Measurements from ENCODE around the gene PLEKHA7.

PLEKHA7 gene

DNA sequence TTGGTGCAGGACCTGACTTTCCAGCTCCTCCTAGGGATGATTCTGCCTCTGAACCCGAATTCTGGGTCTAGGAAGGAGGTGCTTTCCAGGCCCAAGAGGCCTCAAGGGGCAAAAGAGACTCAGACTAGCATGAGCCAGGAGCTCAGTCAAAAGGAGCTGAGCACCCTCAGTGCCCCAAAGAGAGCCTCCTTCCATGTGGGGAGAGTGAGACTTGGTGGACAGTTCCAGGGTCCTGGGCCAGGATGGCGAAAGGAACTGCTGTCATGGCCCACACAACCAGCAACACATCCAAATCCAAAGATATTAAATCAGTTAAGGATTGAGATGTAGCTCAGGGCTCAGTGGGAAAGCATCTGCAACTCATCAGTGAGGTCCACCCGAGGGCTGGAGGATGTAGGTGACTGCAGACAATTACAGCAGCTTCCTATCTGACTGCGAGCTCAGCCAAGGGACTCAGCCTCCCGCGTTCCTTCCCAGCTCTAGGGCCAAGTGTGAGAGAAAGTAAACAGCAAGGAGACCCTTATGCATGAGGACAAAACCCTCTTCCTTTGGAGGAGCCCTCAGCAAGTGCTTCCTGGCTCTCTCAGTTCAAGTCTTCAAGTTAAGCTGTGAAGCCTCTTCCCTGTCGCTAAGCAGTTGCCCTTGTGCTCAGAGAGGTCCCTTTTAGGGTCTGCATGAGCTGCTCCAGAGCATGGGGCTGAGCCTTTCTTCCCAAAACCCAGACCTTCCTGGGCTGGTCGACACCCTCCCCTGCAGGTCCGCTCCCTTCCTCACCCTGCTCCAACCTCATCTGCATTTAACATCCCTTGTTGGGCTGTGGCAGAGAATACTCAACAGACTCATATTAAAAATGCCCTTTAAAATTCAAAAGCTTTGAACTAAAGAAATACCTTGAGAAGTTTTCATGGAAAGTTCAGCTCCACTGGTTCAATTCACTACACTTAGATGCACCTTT, 240.0 kb downstream of the PLEKHA7 start:
- no peak for DNase-seq (ENCODE audit: low spot score)

DNA sequence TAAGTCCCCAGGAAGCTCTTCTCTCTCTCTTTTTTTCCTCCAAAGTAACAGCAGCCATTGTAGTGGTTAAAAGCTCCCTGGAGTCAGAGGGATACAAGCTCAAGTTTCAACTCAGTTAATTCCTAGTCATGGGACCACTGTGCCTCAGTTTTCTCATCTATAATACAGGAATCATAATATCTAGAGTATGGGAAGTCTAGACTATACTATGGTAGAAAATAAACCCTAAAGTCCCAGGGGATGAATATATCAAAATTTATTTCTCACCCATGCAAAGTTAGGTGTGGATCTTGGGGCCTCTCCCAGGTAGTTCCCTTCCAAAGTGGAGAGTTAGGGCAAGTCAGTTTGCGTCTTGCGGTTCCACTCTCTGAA, 242.1 kb downstream of the PLEKHA7 start:
- no peak for DNase-seq (ENCODE audit: low spot score)

DNA sequence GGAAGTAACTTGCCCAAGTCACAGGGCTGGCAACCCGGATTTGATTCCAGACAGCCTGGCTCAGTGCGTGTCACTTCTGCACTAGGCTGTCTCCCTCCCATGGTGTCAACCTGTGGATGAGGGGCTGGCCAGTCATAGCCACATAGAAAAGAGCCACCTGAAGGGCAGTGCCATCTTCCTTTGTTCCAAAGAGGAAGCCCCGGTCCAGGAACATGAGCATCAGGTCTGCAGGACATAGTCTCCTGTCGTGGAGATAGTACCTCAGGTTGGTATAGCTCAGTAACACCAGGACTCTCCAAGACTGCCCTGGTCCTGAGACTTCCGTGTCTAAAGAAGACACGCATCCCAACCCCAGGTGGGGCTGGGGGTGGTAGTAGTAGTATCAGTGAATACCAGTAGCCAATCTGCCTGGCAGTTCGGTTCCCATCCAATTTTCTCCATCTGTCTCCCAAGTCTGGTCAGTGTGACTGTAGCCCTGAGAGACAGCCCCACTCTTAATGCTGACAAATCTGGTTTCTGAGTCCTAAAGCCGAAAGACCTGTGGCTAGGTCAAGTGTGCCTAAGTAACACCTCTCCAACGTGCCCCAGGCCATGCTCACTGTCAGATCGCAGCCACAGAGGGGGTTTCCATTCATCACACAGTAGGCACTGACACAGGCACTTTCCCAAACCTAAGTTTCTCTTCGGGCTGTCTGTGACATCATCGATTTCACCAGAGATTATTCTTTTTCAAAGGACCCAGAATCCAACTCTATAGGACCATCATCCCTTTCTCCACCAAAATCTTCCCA, 242.7 kb downstream of the PLEKHA7 start:
- DNase-seq (ENCODE audit: low spot score) = no peak

DNA sequence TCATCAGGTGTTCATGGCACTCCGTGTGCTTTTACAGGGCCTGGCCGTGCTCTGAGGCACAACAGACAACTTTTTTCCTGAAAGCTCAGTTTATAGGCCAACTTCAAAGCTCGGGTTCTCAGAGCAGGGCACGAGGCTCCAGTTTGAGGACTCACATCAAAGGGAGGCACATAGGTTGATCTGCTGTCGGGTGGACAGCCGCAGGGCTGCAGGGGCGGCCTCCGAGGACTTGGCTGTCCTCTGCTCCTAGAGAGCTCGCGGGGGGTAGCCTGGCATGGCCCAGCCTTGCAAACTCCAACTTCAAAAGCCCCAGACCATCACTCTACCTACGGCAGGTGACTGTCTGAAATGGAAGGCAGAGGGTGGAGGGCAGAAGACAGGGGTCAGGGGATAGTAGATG, 244.2 kb downstream of the PLEKHA7 start:
- DNase-seq (ENCODE audit: low spot score) = no peak

DNA sequence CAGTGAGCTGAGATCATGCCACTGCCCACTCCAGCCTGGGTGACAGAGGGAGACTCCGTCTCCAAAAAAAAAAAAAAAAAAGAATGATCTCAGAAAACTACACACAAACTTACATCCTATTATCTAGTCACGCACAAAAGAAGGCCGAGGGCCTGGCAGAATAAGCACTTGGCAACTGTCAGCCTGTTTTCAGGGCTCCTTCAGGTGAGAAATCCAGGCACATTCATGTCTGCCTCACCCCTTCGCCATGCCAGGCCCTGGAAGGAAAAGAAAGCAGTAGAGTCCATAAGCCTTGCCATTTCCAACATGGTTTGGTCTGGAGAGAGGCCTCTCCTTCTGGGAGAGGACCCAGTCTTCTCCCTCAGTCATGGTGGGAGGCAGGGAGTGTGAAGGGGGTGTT, 244.8 kb downstream of the PLEKHA7 start:
- no peak for DNase-seq (ENCODE audit: low spot score)

DNA sequence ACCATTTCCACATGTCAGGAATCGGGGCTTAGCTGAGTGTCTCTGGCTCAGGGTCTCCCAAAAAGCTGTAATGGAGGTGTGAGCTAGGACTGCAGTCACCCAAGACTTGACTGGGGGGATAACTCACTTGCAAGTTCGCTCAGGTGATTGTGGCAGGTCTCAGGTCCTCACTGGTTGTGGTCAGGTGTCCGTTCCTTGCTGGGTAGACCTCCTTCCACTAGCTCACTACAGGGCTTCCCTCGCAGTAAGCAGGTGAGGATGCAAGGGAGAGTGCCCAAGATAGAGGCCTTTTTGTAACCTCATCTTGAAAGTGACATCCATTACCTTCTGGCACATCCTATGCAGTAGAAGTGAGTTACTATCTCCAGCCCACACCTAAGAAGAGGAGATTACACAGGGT, 246.3 kb downstream of the PLEKHA7 start:
- DNase-seq (ENCODE audit: low spot score) = no peak

DNA sequence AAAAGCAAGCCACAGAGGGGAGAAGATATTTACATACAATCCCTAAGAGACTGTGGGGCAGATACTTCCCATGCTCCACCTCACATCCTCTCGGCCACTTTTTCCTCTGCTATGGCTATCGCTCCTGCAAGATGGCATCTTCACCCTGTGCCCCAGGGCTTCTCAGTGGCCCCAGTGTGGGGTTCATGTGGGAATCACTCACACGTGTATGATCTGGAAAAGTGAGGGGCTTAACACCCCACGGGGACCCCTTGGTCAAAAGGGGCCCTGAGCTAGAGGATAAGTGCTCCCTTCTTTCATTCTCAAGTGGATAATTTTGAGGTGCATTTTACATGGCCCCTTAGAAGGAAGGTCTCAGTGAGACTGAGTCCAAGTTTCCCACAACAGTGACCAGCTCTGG, 247.1 kb downstream of the PLEKHA7 start:
- DNase-seq (ENCODE audit: low spot score) = no peak

DNA sequence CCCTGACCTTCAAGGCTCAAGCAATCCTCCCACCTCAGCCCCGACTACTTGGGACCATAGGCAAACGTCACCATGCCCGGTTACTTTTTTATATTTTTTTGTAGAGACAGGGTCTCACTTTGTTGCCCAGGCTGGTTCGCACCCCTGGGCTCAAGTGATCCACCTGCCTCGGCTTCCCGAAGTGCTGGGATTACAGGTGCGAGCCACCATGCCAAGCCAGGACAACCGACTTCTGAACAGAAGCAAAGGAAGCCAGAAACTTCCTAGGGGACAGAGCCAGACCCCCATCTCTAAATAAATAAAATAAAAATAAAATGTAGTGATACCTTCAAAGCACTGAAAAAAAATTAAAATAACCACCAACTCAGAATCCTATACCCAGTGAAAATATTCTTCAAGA, 249.3 kb downstream of the PLEKHA7 start:
- no peak for DNase-seq (ENCODE audit: low spot score)

DNA sequence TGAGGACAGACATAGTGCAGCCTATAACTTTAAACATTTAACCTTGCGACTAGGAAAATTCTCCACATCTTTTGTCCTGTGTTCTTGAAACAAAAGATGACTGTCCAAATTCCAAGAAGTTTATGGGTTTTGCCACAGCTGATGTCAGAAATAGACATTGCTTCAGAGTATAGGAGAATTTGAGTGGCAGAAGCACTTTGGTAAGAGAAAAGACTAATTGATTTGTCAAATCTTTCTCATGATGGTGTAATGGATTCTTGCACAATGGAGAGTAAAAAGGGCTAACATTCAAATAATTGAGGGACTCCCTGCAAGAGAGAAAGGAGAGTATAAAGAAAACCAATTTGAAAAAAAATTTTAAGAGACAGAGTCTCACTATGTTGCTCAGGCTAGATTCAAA, 250.5 kb downstream of the PLEKHA7 start:
- DNase-seq (ENCODE audit: low spot score) = no peak

DNA sequence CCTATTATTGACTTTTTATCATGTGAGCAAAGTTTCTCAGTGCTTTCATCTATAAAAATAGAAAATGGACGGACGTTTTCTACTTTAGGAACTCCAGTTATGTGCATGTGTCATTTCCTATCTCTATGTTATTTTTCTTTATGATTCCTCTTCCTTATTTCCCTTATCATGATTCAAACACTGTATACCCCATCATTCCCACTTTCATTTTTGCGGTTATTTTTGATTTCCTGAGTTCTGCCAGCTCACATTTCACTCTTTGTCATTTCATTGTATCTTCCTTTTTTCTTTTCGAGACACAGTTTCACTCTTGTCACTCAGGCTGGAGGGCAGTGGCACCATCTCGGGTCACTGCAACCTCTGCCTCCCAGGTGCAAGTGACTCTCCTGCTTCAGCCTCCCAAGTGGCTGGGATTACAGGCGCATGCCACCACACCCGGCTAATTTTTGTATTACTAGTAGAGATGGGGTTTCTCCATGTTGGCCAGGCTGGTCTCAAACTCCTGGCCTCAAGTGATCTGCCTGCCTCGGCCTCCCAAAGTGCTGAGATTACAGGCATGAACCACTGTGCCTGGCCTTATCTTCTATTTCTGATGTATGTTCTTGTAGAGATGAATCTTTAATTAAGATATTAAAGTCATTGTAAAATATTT, 254.2 kb downstream of the PLEKHA7 start:
- DNase-seq (ENCODE audit: low spot score) = no peak

DNA sequence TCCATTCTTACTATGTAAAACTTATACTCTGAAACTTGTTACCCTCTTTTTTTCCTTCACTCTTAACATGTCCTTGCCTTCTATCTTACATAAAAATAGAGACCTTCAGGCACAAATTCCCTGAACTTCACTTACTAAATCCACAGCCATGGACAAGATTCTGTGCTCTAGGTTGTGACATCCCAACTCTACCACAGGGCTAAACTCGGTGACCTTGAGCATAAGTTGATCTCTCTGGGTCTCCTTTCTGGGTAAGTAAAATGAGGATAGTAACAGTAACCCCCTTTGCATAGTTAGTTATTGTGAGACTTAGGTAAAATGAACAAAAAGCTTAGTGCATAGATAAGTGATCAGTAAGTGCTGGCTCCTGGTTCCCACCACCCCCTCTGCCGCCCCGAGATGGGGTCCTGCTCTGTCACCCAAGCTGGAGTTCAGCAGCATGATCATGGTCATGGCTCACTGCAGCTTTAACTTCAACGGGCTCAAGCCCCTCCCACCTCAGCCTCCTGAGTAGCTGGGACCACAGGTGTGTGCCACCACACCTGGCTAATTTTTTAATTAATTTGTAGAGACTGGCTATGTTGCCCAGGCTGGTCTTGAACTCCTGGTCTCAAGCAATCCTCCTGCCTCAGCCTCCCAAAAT, 255.7 kb downstream of the PLEKHA7 start:
- no peak for DNase-seq (ENCODE audit: low spot score)

DNA sequence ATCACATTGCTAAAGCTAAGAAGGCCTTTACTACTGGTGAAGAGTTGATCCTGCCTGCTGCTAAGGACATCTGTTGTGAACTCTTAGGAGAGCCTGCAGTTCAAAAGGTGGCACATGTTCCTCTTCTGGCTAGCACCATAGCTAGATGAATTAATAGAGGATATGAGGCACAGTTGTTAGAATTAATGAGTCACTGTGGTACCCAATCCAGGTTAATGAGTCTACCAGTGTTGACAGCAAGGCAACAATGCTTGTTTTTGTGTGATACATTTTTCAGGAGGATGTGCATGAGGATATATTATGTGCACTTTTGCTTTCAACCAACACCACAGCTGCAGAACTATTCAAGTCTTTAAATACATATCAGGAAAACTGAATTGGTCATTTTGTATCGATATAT, 263.8 kb downstream of the PLEKHA7 start:
- no peak for DNase-seq (ENCODE audit: low spot score)

DNA sequence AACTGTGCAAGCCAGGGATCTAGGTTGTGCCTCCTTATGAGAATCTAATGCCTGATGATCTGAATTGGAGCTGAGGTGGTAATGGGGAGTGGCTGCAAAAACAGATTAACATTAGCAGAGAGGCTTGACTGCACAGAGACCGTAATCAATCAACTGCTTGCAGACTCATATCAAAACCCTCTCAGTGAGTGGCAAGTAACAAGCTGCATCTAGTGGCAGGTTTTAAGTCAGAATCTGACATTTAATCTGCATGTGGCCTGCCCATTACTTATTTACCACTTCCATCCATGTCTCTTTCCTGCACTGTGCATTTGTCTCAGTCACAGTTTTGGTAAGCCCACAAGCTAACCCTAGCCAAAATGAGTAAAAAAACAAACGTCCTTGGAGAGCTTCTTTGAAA, 264.5 kb downstream of the PLEKHA7 start:
- DNase-seq (ENCODE audit: low spot score) = no peak

DNA sequence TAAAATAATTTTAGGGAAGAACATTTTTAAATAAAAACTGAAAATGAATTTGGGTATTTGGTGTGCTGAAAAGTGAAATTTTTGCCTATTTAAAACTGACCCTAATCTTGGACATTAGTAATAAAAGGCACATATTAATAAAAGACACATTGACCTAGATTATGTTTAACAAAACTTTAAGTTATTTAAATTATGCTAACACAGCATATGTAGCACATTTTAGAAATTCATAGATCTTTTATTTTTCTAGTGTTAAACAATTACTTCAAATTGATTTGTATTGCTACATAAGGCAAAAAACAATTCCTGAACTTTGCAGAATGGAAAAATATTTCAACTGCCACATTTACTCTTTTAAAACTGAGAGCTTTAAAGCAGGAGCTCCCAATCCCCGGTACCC, 265.1 kb downstream of the PLEKHA7 start:
- DNase-seq (ENCODE audit: low spot score) = no peak

DNA sequence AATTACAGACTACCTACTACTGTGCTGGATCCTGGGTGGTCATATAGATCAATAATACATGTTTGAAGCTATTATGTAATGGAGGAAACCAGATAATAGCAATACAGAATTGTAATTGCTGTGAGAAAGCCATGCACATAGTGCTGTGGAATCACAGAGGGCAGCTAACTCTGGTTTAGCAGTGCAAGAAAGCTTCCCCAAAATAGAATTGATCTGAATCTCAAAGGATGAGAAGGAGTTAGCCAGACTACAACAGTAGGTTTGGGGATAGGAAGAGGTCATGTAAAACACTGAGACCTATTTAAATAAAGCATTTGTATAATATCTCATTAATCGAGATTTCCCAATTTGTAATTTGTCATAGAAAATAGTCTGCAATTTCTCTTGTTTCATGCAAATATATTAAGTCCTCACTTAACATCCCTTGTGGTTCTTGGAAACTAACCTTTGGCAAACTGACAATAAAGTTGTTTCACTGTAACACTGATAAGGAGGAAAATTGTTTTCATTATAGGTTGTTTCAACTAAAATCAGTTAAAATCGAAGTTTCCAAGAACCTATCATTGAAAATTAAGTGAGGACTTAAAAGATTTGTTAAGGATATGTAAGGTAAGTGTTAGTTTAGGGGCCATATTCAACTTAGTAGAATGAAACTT, 268.1 kb downstream of the PLEKHA7 start:
- no peak for DNase-seq (ENCODE audit: low spot score)

DNA sequence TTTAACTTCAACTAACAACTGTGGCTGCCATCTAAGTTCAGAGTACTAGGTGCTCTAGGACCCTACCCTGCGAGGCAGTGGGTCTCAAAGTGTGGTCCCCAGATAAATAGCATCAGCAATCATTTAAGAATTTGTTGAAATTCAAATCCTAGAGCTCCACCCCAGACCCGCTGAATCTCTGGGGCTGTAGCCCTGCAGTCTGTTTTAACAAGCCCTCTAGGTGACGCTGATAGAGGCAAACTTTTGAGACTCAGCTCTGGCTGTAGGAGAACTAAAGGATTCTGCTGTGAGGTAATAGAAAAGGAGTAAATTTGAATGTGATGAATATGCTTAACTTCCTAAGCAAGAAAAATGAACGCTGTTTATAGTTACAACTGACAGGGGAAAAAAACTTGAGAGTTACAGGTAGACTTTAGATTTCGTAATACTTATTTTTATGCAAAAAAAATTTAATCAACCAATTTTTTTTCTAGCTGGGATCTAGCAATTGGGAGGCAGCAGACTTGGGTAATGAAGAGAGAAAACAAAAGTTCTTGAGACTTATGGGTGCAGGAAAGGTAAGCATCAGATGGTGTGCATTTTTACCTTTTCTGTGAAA, 270.0 kb downstream of the PLEKHA7 start:
- no peak for DNase-seq (ENCODE audit: low spot score)

DNA sequence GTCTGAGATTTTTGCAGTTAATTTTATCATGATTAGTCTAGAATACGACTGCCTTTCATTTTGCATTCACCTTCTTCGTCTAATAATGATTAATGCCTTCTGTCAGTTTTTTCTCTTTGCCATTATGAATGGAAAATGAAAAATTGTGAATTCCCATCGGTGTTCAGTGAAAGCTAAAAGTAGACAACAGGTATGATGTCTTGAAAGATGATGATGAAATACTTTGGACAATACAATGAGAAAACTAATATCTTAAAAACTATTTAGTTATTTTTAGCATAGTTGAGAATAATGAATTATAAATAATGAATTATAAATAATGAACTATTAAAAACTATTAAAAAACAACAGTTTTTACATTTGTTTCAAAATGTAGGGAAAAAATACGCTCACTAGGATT, 270.7 kb downstream of the PLEKHA7 start:
- no peak for DNase-seq (ENCODE audit: low spot score)

DNA sequence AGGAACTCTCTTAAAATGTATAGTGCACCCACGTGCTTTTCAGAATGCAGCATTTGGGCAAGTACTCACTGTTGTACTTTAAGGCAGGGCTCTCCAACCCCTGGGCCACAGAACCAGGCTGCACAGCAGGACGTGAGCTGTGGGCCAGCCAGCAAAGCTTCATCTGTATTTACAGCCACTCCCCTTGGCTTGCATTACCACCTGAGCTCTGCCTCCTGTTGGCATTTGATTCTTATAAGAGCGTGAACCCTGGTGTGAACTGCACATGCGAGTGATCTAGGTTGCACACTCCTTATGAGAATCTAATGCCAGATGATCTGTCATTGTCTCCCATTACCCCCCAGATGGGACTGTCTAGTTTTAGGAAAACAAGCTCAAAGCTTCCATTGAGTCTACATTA, 272.7 kb downstream of the PLEKHA7 start:
- no peak for DNase-seq (ENCODE audit: low spot score)

DNA sequence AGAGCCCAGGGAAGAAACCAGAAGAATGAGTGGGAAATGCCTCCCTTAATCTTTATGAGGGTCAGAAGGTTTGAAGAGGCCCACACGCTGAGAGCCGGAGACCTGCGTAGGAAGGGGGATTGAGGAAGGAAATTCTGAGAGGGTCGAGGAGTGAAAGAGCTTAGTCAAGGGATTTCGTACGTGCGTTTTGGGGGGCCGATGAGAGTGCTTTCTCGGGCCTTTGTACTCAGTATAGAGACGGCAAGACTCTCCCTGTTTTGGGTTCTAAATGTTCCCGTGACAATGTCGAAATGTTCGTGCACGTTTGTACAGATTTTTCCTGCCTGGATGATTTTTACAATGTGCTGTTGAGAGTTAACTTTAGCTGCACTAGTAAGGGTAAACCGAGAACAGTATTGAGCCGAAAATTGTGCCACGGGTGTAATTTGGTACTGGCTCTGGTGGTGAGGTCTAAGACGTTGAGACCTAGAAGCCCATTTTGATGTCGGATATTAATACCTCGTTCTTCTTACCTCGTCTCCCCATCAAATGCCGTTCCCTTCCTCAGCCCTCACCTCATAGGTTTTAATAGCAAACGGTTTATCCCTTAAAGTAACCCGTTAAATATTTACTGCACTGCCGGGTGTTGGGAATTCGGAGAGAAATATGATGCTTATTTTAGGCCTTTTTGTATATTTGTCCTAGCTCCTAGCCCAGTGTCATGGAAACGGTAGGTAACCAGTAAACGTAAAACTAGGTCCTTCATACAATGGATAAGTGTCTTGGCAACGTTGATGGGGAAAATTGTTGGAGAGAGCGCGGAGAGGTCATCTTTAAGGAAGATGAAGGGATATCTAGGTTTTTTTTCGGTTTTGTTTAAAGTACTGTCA, 275.0 kb downstream of the PLEKHA7 start:
- DNase-seq (ENCODE audit: low spot score) = no peak

DNA sequence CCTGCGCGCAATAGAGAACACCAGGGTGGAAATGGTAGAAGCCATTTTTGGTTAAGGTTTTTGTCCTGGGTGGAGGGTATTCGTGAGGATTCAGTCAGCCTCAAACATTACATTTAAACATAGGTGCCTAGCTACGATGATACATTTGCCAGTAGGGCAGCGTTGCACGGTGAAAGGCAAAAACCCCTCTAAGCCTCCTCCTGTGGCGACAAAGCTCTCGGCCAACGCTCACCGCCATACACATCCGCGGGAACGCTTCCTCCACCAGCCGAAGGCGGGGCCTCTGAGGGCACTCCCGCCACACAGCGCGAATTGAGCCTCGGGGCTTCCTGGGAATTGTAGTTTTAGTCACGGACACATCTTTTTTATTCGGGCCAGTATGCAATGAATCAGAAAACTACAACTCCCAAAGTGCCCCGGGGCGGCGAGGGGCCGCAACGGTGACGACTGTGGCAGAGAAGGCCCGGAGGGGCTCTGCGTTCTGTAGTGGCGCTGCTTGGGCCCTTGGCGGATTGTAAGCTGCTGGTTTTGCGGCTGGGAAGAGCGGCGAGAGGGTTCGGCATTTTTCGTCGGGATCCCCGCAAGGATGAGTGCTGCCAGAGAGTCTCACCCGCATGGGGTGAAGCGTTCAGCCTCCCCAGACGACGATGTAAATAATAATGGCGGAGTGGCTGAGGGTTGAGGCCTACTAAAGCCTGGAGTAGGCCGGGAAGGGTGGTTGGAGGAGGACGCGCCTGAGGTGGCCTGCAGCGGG, 275.8 kb downstream of the PLEKHA7 start, which contains the start of gene C11orf58:
Gene C11orf58 (plus strand): TSS at position 455 of the 754 bp plus-strand sequence. CDS start 132 bp downstream, at position 587.
- DNase-seq (ENCODE audit: low spot score) = peak; percentile 96

Measured in iPS-NIHi11 (cell line).